Hepatocyte (in vitro differentiated cells): ENCODE results near the gene EPHA4.

Experiments
- CTCF ChIP-seq: fragments of 200-600 bp; sonication (generic); IDR thresholded peaks from 2 replicates; pipeline ENCODE4 v1.5.1; 2016; ENCODE audit warnings: antibody characterized with exemption, mild to moderate bottlenecking; ENCODE audit not compliant: poor library complexity
- EZH2 ChIP-seq: fragments of 200-600 bp; sonication (generic); IDR thresholded peaks from 2 replicates; pipeline ENCODE4 v1.6.1; 2016; ENCODE audit warnings: antibody characterized with exemption, mild to moderate bottlenecking, borderline replicate concordance
- EZH2phosphoT487 ChIP-seq: fragments of 200-600 bp; sonication (generic); IDR thresholded peaks from one replicate; pipeline ENCODE4 v1.6.1; 2018; ENCODE audit warnings: antibody characterized with exemption, mild to moderate bottlenecking, low read depth, moderate library complexity; ENCODE audit not compliant: unreplicated experiment, severe bottlenecking

- no peak for TF ChIP-seq CTCF
- TF ChIP-seq EZH2, result no peak
- no peak for TF ChIP-seq EZH2phosphoT487
Observed at GRCh38 chr2:221437056-221437455, 135.0 kb downstream of the EPHA4 start.
